GM19468 (cell line): ENCODE measurements around the gene UBN1.

Experiments
- ATAC-seq: cut with Tn5 transposase; IDR thresholded peaks from one replicate; pipeline ENCODE4 v1.9.1; 2021; ENCODE audit warnings: mild to moderate bottlenecking, moderate library complexity, moderate number of reproducible peaks; ENCODE audit not compliant: unreplicated experiment; ENCODE audit errors: extremely low read depth

UBN1 gene

GRCh38 chr16:4814542-4815173 is 32.6 kb upstream of the UBN1 start:
- ATAC-seq = no peak

- no peak for ATAC-seq
Measured at GRCh38 chr16:4820652-4821051, 26.6 kb upstream of the UBN1 start.

GRCh38 chr16:4825196-4825595 is 22.1 kb upstream of the UBN1 start:
- ATAC-seq = no peak

GRCh38 chr16:4826526-4826925 is 20.8 kb upstream of the UBN1 start:
- ATAC-seq = no peak

GRCh38 chr16:4826980-4827379 is 20.3 kb upstream of the UBN1 start:
- ATAC-seq = no peak

GRCh38 chr16:4828567-4829321 is 18.5 kb upstream of the UBN1 start:
- no peak for ATAC-seq

GRCh38 chr16:4830408-4830807 is 16.9 kb upstream of the UBN1 start:
- ATAC-seq = no peak

- ATAC-seq = no peak
Measured at GRCh38 chr16:4831616-4832015, 15.7 kb upstream of the UBN1 start.

GRCh38 chr16:4832698-4833343 is 14.5 kb upstream of the UBN1 start:
- ATAC-seq = no peak

GRCh38 chr16:4833584-4833983 is 13.7 kb upstream of the UBN1 start:
- ATAC-seq = no peak

- no peak for ATAC-seq
Measured at GRCh38 chr16:4836727-4837126, 10.6 kb upstream of the UBN1 start.

GRCh38 chr16:4837733-4838501 is 9.4 kb upstream of the UBN1 start:
- no peak for ATAC-seq

GRCh38 chr16:4839942-4840341 is 7.3 kb upstream of the UBN1 start:
- ATAC-seq = no peak

GRCh38 chr16:4840984-4841383 is 6.3 kb upstream of the UBN1 start:
- ATAC-seq = no peak

GRCh38 chr16:4846503-4846900 is 779 bp upstream of the UBN1 start:
- no peak for ATAC-seq

GRCh38 chr16:4847774-4848587 is 700 bp downstream of the UBN1 start:
- no peak for ATAC-seq

- ATAC-seq = no peak
Measured at GRCh38 chr16:4850211-4850610, 2.9 kb downstream of the UBN1 start.

GRCh38 chr16:4852221-4852872 is 5.1 kb downstream of the UBN1 start:
- ATAC-seq = no peak

- no peak for ATAC-seq
Measured at GRCh38 chr16:4855371-4855770, 8.1 kb downstream of the UBN1 start.
